ENCODE results near the gene CARD19.

Gene CARD19

GRCh38 chr9:93066978-93067603 is 28.9 kb upstream of the CARD19 start:
- DNase-seq (ENCODE audit: low read depth) = no peak
- TF ChIP-seq, protein P1, sequence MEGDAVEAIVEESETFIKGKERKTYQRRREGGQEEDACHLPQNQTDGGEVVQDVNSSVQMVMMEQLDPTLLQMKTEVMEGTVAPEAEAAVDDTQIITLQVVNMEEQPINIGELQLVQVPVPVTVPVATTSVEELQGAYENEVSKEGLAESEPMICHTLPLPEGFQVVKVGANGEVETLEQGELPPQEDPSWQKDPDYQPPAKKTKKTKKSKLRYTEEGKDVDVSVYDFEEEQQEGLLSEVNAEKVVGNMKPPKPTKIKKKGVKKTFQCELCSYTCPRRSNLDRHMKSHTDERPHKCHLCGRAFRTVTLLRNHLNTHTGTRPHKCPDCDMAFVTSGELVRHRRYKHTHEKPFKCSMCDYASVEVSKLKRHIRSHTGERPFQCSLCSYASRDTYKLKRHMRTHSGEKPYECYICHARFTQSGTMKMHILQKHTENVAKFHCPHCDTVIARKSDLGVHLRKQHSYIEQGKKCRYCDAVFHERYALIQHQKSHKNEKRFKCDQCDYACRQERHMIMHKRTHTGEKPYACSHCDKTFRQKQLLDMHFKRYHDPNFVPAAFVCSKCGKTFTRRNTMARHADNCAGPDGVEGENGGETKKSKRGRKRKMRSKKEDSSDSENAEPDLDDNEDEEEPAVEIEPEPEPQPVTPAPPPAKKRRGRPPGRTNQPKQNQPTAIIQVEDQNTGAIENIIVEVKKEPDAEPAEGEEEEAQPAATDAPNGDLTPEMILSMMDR (IDR thresholded peaks at IDR 0.05; ENCODE audit: low read length, missing control alignments) = no peak
- no peak overlapping the region for H3K4me3 ChIP-seq (replicated peaks; ENCODE audit: low read depth, low read length)

DNA sequence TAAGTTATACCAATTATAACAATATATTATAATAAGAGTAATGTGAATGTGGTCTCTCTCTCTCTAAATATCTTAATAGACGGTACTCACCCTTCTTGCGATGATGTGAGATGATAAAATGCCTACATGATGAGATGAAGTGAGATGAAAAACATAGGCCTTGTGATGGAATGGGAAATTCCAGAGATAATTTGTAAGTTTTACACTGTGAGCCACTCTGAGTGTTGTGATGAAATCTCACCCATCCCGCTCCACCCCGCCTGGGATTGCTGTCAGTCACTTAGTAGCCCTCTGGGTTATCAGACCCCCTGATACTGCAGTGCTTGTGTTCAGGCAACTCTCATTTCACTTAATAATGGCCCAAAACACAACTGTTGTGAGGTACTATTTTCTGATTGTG is 27.1 kb upstream of the CARD19 start:
- no peak overlapping the region for H3K4me3 ChIP-seq (replicated peaks; ENCODE audit: low read depth, low read length)
- no peak for DNase-seq (ENCODE audit: low read depth)
- TF ChIP-seq, protein P1 (IDR thresholded peaks at IDR 0.05; ENCODE audit: low read length, missing control alignments) = no peak

DNA sequence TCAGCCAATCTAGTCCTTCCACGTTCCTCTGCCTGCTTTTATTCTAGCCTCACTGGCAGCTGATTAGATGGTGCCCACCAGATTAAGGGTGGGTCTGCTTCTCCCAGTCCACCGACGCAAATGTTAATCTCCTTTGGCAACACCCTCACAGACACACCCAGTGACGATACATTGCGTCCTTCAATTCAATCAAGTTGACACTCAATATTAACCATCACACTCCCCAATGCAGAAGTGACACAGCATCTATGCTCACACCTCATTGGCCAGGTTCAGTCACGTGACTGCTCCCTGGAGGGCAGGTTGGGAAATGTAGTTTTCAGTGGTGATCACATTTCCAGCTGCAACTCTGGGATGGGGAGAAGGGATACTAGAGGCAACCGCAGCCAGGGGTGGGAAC is 24.6 kb upstream of the CARD19 start:
- H3K4me3 ChIP-seq (replicated peaks; ENCODE audit: low read depth, low read length) = no peak overlapping the region
- TF ChIP-seq, protein P1 (IDR thresholded peaks at IDR 0.05; ENCODE audit: low read length, missing control alignments) = no peak
- peak; percentile 45 for DNase-seq (ENCODE audit: low read depth)

DNA sequence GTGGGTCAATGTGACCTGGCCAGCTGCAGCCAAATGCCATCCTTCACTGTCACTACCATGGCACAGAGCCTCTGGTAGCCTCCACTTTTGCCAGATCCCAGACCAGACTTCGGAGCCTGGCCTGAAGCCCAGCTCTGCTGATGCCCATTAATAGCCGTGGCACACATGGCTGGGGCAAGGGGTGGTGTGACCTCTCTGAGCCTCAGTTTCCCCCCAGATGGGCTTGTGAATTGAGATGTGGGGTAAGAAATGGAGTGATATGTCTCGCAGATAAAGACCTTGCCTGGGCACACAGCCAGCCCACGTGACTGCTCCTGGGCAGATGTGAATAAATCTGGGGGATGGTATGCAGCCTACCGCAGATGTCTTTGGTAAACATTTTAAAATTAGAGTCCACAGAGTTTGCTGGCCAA is 23.6 kb upstream of the CARD19 start:
- DNase-seq (ENCODE audit: low read depth) = peak; percentile 37
- no peak overlapping the region for H3K4me3 ChIP-seq (replicated peaks; ENCODE audit: low read depth, low read length)
- TF ChIP-seq, protein P1 (IDR thresholded peaks at IDR 0.05; ENCODE audit: low read length, missing control alignments) = no peak

DNA sequence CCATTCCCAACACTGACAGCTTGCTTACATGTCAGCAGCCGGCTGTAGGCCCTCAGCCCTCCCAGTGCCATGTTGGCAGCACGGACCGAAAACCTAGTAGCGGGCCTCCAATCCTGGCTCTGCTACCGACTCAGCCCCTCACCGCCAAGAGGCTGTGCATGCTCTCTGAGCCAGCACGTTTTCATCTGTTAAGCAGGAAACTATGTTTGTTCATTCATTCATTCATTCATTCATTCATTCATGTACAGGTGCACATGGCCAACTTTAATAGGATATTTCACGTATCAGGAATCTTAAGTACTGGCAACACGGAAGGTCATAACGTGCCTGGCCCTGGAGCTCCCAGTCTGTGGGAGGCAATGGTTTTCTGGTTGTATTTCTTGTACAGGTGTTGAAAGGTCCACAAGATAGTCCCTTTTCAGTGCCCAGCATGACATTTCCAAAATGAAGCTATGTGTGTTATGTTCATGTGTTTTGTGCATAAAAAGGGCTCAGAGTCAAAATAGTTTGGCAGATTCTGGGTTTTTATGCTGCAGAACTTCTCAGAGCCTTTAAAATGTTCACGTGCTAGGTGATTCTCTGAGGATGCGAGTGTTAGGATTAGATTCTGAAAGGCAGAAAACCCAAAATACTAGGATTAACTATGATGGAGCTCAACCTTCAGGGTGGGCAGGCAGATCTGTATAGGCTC is 19.8 kb upstream of the CARD19 start:
- TF ChIP-seq, protein P1 (IDR thresholded peaks at IDR 0.05; ENCODE audit: low read length, missing control alignments) = no peak
- DNase-seq (ENCODE audit: low read depth) = no peak
- H3K4me3 ChIP-seq (replicated peaks; ENCODE audit: low read depth, low read length) = no peak overlapping the region

DNA sequence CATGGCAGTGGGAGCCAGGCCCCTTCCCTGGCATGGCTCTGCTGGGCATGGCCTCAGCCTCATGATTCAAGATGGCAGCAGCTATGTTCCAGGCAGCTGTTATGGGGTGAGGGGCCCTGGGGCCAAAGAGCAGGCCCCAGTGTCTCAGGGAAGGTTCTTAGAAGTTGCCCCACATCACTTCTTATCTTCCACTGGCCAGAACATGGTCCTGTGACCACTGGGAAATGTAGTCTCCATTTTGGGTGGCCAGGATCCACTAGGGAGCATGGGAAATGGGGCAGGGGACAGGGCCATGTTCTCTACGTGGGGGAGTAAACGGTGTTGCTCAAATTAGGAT is 19.3 kb upstream of the CARD19 start:
- TF ChIP-seq, protein P1 (IDR thresholded peaks at IDR 0.05; ENCODE audit: low read length, missing control alignments) = no peak
- H3K4me3 ChIP-seq (replicated peaks; ENCODE audit: low read depth, low read length) = no peak overlapping the region
- DNase-seq (ENCODE audit: low read depth) = no peak

DNA sequence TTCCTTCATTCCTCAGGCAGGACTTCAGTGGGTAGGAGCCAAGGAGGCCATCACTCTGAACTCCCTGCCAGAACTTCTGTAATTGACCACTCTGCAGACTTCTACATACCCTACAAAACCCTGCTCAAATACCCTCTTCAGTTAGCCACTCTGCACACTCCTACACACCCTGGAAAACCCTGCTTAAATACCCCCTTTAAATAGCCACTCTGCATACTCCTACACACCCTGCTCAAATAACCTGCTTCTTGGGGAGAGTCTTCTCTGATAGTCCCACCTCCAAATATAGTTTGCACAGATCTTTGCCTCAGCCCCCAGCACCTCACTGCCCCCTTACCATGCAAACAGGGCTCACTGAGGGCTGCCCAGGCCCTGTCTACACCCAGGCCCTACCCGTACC is 18.6 kb upstream of the CARD19 start:
- TF ChIP-seq, protein P1 (IDR thresholded peaks at IDR 0.05; ENCODE audit: low read length, missing control alignments) = no peak
- no peak overlapping the region for H3K4me3 ChIP-seq (replicated peaks; ENCODE audit: low read depth, low read length)
- DNase-seq (ENCODE audit: low read depth) = no peak

All from fibroblast of pulmonary artery (primary cell).